Activated CD8-positive, alpha-beta memory T cell treated with anti-CD3 and anti-CD28 coated beads, Interleukin-2, amount 50 U/mL, for 48 hours (primary cell): ENCODE data around the gene BTBD10.
"Not testable (repeated sequence)": the region's sequence is repeated elsewhere in the genome, so short reads cannot be mapped to it uniquely, and the experiment has no call there.

ENCODE experiments used
- DNase-seq: peaks from one replicate; pipeline ENCODE4 v3.0.0-alpha.2; 2020

The BTBD10 gene

DNA sequence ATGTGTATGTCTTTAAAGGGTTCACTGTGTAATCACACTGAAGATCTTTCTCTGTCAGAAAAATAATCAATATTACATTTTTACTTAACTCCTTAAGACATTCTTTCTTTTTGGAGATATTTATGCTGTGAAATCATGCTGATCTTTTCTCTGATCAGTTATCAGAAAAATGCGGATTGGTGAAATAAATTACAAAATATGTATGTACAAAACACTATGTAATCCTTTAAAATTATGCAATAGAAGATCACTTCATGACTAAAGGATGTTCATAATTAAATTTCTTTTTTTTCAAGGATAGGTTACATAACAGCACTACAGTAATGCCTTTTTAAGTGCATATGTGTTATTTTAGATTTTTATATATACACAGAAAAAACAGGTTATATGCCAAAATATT is 24.7 kb downstream of the BTBD10 start:
- DNase-seq: no peak

DNA sequence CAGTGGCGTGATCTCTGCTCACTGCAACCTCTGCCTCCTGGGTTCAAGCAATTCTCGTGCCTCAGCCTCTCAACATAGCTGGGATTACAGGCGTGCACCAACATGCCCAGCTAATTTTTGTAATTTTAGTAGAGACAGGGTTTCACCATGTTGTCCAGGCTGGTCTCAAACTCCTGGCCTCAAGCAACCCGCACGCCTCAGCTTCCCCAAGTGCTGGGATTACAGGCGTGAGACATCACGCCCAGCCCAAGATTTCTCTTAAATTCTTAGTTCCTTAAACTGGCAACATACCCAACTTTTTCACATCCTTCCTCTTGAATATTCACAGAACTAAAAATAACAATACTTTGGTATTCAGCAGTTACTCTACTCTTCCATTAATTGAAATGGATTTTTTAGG is 26.2 kb downstream of the BTBD10 start:
- not testable (repeated sequence) for DNase-seq

DNA sequence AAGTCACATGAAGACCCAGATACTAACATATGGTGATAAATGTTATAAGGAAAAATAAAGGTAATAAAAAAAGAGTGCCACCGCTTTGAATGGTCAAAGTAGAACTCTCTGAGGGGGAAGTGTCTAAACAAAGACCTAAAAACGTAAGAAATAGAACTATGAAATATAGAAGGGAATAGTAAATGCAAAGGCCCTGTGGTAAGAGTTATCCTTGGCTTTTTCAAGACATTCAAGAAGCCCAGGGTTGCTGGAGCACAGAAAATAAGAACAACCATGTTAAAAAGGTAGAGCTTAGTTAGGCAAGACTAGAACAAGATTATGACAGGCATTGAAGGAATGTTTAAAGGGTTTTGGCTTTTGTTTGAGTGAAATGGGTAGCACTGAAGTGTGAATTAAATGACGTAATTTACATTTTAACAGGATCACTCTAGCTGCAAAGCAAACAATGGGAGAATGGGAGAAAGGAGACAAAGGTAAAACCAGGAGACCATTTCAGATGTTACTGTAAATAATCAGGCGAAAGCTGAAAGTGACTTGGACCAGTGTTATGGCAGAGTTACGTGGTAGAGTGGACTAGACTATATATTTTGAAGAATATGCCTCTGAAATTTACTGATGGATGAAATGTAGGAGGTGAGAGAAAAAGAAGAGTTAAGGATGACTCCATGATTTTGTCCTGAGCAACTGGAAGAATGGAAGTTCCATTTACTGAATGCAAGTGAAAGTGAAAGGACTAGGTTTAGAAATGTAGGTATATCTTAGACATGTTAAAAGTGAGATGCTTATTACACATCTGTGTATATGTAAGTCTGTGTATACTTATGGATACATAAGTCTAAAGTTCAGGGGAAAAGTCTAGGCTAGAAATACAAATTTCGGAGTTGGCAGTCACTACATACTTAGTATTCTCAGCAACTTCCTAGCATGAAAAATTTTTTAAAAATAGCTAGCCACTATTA is 28.5 kb downstream of the BTBD10 start:
- no peak for DNase-seq

DNA sequence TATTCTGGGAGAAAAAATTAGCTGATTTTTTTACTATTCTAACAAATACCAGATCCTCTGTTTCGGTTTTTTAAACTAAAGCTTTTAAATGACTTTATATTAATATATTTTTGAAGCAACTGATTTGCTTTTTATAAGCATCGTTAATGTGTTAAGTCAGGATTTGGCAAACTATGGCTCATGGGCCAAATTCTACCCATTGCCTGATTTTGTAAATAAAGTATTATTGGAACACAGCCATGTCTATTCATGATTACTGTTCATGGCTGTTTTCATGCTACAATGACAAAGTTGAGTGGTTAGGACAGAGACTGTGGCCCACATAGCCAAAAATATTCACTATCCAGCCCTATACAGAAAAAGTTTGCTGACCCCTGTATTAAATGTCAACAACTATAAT is 29.6 kb downstream of the BTBD10 start:
- DNase-seq: no peak

DNA sequence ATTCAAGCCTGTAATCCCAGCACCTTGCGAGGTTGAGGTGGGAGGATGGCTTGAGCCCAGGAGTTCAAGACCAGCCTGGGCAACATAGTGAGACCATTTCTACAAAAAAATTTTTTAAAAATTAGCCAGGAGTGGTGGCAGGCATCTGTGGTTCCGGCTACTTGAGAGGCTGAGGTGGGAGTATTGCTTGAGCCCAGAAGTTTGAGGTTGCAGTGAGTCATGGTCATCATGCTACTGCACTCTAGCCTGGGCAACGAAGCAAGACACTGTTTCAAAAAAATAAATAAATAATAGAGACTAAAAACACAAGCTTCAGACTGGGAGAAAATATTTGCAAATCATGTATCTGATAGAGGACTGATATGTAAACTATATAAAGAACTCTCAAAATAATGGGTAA is 33.2 kb downstream of the BTBD10 start:
- DNase-seq: no peak

DNA sequence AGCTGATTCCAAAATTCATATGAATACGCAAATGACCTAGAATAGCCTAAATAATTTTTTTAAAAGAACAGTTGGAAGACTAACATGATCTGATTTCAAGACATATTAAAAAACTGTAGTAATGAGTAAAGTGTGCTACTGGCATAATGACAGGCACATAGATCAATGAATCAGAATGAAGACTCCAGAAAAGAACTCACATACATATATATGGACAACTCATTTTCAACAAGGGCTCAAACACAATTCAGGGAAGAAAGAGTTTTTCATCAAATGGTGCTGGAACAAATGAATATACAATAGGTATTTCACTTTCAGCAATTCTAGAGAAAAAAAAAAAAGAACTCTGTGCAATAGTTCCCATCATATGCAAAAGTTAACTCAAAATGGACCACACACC is 33.7 kb downstream of the BTBD10 start:
- no peak for DNase-seq

DNA sequence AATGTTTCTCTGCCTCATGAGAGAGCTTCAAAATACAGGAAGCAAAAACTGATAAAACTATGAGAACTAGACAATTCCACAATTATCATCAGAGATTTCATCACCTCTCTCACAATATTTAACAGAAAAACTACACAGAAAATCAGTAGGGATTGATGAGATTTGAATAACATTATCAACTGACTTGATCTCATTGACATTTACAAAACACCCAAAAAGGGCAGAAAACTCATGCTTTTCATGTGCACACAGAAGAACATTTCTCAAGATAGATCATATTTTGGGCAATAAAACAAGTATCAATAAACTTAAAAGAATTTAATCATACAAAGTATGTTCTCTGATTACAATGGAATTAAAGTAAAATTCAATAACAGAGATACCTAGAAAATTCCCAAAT is 35.6 kb downstream of the BTBD10 start:
- no peak for DNase-seq

DNA sequence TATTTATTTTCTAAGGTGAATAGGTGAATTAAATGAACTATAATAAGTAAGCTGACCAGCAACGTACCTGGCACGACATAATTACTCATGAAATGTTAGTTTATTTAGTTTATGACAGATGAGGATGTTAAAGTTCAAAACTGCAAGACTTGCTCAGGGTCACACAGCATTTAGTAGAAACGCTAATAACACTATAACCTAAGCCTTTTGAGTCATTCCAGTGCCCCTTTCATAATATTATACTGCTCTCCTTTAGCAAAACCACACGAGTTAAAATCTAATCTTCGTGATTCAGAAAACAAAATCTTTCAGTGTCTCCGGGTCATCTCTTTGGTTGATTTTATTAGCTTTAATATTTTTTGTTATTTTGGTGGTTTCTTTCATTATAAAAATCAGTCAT is 39.6 kb downstream of the BTBD10 start:
- no peak for DNase-seq

DNA sequence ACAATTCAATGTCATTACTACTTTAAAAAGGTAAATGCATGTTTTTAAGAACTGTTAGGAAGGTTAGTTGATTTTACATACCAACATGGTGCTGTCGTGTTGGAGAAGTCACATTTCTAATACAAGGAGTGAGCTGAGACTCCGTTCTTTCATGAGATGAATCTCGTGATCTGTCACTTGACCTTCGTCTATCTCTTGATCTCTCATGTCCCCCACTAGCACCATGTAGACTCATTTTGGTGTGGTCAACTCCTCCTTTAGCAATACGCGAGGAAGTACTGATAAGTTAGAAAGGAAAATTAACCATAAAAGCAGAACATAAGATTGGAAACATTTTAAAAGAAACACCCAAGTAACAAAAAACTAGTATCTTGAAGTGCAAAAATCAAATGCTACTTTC is 41.5 kb downstream of the BTBD10 start:
- no peak for DNase-seq

DNA sequence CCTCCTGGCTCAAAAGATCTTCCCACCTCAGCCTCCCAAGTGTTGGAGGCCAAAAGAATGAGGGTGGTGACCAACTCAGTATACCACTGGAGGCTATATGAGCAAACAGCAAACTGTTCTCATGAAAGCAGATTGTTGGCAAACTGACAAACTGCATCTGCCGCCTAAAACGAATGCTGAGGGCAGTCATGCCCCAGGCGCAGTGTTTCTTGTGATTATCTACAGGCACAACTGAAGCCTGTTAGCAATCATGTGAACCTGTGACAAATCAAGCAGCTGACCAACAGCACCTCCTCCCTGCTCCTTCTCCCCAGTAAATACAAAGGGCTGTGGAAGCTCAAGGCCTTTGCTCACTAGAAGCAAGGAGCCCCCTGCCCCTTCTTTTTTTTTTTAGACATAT is 47.8 kb downstream of the BTBD10 start:
- DNase-seq: no peak

DNA sequence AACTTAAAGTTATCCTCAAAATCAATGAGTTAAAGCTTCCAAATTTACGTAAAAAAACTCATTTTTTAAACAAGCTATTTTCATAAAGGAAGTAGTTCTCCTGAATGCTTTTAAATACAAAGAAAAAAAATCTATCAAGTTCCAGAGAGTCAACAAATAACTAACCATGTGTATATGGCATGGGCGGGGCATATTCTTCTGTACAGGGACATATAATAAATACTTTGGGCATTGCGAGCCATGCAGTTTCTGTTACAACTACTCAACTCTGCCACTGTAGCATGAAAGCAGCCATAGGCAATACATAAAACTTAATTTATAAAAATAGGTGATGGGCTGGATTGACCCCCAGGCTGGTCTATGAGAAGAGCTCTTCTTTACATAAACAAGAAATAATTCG is 57.8 kb downstream of the BTBD10 start:
- DNase-seq: no peak

DNA sequence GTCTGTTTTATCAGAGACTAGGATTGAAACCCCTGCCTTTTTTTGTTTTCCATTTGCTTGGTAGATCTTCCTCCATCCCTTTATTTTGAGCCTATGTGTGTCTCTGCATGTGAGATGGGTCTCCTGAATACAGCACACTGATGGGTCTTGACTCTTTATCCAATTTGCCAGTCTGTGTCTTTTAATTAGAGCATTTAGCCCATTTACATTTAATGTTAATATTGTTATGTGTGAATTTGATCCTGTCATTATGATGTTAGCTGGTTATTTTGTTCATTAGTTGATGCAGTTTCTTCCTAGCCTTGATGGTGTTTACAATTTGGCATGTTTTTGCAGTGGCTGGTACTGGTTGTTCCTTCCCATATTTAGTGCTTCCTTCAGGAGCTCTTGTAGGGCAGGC is 64.7 kb downstream of the BTBD10 start:
- not testable (repeated sequence) for DNase-seq

DNA sequence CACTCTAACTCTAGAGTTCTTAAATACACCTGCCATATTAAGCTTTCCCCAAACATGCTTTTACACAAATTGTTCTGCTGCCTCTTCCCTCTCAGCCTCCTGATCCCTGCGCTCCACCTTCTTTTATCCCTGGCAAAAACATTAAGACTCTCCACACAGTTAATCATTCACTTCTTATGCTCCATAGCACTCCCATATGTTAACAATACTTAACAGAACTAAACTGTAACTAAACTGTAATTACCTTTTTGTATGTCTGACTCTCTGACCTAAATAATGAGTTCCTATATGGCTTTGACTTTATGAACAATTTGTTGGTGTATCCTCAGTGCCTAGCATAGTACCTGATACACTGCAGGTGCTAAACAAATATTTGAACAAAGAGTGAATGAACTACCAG is 71.8 kb downstream of the BTBD10 start:
- DNase-seq: no peak

DNA sequence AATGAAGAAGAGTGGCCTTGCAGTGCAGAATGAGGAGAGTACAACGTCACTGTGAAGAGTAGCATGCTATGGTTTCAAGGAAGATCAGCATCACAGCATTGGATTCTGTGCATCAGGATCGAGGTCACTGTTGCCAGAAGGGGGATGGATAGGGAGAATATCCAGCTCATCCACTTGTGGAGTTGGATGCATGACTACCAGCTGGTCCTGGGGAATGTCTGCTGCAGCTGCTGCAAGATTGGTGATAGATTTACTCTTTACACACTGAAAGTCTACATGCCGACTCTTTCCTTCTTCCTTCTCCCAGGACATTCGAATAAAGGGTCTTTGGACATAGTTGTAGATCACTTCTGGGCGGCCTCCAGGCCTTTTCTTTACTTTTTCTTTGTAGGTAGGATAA is 74.3 kb downstream of the BTBD10 start:
- no peak for DNase-seq

DNA sequence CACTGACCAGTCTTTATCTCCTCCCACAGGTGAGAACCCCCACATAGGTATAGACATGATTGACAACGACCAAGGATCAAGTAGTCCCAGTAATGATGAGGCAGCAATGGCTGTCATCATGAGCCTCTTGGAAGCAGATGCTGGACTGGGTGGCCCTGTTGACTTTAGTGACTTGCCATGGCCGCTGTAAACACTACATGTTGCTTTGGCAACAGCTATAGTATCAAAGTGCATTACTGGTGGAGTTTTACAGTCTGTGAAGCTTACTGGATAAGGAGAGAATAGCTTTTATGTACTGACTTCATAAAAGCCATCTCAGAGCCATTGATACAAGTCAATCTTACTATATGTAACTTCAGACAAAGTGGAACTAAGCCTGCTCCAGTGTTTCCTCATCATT is 76.5 kb downstream of the BTBD10 start:
- DNase-seq: no peak

DNA sequence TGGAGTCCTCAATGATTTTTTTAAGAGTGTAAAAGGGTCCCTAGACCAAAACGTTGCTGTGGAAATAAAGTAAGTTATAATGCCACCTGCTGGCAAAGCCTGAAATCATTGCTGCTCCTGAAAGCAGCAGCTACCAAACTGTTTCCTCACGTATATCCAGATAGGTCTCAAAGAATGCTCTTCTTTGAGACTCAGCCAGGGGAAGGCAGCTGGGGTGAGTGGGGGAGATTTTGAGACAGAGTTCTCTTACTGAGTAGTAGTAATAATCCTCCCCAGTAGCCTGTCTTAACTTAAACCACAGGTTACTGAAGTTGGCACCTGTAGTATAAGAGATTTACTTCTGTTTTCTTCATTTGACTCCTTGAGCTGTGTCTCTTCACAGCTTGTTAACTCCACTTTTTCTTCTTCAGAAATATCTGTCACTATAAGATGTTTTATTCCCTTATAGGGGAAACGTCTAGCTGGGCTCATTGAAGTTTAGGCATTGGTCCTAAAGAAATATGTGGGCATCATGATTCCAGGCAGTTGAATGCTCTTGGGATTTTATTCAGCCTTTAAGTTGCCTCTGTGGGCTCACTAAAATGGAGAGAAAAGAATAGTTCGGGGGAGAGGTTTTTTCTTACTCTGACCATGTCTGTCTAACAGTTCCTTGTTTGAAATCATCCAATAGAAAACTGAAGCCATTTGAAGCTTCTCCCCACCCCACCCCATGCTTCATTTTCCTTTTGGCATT is 77.9 kb downstream of the BTBD10 start:
- DNase-seq: no peak

DNA sequence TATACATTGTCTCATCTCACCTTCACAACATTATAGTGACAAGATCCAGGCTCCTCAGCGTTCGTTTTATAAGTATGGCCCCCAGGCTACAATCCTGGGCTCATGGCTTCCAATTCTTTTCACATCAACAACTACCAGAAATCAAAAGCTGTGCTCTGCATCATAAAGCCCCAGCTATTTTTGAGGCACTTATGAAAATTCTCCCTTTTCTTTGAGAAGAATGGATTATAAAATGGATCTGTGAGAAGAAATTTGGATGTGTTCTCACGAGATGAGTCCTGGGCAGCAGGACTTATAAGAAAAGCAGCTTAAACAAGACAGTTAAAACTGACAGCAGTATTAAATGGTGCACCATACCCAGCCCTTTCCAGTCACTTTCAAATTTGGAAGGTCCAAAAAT is 80.3 kb downstream of the BTBD10 start:
- no peak for DNase-seq

DNA sequence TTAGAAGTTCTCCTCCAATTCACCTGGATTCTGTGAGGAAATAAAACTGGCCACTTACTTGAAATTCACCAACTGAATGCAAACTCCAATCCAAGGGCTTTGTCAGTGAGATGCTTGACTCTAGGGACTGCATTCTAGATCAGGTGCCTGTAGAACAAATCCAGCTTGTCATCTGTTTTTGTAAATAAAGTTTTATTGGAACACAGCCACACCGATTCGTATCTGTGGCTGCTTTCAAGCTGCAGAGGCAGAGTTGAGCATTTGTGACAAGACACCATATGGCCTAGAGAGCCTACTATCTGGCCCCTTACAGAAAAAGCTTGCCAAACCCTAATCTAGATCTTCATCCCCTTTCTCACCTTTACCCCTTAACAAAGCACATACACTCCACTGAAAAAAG is 82.3 kb downstream of the BTBD10 start:
- DNase-seq: no peak

DNA sequence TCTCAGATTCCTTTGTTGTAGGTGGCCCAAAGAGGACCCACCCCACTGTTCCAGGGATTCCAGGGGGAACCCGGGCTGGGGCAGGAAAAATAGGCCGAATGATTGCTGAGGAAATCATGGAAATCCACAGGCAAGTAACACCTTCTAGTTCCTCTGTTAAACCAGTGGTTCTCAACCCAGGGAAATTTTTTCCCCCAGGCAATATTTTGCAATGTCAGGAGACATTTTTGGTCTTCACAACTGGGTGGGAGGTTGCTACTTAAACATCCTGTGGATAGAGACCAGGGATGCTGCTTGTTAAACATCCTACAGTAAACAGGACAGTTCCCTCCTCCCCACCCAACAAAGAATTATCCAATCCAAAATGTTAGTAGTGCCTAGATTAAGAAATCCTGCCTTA is 84.7 kb downstream of the BTBD10 start:
- no peak for DNase-seq

DNA sequence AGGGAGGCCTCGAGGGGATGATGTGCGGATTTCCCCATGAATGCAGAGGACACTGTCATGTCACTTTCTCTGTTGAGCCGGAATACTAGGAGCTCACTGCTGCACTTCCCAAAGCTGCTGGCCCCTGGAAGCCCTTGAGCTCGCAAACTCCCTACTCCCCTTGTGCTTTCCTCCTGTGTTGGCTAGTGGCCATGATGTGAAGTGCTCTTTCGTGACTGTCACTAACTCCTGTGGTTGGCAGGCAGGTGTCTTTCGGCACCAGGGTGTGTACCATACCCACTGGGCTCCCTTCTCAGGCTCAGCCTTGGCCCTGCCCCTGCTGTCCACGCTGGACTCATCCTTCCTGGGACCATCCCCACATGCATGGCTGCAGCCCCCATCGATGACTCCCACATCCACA is 86.2 kb downstream of the BTBD10 start:
- no peak for DNase-seq

DNA sequence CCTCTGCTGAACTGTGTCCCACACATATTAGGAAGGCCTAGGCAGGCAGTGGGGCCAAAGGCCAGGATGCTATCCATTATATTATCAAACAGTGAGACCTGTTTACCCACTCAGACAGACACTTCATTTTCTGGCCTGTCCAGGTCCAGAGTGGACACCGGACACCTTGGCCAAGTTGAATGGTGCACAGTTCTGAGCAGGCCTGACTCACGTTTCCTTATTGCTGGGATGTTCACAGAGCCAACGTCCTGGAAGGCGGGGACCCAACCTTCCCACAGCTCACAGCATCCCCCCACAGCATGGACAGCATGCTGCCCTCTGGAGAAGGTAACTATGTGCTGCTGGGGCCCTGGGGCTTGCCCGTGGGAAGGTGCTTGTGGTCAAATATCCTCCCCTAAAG is 86.6 kb downstream of the BTBD10 start:
- DNase-seq: no peak

DNA sequence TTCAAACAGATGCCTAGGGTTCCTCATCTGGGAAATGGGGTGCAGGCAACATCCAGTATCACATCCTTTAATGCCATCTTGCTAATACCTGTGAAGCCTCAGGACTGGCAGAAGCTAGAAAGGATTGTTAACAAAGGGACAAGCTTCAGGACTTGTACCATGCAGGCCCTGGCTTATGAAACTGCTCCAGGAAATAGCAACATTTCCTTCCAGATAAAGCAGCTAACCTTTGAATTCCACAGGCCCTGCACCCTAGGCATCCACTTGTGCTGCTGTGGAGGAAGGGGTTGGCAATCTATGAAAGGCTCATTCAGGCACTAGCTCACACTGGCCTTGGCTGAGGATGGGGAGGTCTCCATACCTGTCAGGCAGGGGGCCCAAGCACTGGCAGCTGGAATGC is 87.2 kb downstream of the BTBD10 start:
- DNase-seq: no peak

DNA sequence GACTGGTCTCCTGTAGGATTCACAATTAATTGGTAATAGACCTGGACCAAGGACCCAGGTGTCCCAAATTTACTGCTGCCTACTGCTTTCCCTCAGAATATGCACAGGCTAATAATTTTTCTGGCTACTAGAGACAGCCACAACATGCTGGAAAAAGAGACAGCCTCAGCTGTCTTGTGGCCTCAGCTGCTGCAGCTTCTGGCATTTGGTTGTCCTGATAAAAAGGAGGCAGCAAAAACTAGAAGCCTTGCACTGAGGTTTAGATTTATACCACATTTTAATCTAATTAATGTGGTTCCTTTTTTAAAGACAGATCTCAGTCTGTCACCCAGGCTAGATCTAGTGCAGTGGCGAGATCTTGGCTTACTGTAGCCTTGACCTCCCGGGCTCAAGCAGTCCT is 89.8 kb downstream of the BTBD10 start:
- DNase-seq: no peak

DNA sequence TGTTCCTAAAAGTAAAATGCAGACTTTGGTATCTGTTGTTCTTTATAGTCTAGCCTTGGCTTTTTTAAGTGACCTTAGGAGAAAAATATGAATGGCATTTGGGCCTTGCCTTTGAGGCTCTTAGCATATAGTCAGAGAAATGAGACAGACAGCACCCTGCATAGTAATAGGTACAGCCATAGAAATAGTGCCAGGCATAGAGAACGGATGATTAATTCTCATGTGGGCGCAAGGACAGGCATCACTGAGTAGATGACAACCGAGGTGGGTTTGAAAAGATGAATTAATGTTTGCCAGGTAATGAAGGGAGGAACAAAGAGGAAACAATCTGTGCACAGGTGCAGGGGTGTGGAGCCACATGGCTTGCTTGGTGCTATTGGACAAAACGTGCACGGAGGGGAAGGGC is 95.0 kb downstream of the BTBD10 start:
- no peak for DNase-seq
